Activated CD8-positive, alpha-beta memory T cell treated with anti-CD3 and anti-CD28 coated beads for 4 hours (primary cell): Measurements from ENCODE around the gene KMT2B.
A peak's percentile ranks its signal among the peaks of the same experiment; 100 is the strongest.
"Not testable (repeated sequence)": the region's sequence is repeated elsewhere in the genome, so short reads cannot be mapped to it uniquely, and the experiment has no call there.

Source experiments
- DNase-seq, 2 donors: peaks; one replicate each; pipeline ENCODE4 v3.0.0-alpha.2; 2020; ENCODE audit warnings: low read depth in 2 of 2

KMT2B gene, protein sequence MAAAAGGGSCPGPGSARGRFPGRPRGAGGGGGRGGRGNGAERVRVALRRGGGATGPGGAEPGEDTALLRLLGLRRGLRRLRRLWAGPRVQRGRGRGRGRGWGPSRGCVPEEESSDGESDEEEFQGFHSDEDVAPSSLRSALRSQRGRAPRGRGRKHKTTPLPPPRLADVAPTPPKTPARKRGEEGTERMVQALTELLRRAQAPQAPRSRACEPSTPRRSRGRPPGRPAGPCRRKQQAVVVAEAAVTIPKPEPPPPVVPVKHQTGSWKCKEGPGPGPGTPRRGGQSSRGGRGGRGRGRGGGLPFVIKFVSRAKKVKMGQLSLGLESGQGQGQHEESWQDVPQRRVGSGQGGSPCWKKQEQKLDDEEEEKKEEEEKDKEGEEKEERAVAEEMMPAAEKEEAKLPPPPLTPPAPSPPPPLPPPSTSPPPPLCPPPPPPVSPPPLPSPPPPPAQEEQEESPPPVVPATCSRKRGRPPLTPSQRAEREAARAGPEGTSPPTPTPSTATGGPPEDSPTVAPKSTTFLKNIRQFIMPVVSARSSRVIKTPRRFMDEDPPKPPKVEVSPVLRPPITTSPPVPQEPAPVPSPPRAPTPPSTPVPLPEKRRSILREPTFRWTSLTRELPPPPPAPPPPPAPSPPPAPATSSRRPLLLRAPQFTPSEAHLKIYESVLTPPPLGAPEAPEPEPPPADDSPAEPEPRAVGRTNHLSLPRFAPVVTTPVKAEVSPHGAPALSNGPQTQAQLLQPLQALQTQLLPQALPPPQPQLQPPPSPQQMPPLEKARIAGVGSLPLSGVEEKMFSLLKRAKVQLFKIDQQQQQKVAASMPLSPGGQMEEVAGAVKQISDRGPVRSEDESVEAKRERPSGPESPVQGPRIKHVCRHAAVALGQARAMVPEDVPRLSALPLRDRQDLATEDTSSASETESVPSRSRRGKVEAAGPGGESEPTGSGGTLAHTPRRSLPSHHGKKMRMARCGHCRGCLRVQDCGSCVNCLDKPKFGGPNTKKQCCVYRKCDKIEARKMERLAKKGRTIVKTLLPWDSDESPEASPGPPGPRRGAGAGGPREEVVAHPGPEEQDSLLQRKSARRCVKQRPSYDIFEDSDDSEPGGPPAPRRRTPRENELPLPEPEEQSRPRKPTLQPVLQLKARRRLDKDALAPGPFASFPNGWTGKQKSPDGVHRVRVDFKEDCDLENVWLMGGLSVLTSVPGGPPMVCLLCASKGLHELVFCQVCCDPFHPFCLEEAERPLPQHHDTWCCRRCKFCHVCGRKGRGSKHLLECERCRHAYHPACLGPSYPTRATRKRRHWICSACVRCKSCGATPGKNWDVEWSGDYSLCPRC (N-terminal part only)

DNA sequence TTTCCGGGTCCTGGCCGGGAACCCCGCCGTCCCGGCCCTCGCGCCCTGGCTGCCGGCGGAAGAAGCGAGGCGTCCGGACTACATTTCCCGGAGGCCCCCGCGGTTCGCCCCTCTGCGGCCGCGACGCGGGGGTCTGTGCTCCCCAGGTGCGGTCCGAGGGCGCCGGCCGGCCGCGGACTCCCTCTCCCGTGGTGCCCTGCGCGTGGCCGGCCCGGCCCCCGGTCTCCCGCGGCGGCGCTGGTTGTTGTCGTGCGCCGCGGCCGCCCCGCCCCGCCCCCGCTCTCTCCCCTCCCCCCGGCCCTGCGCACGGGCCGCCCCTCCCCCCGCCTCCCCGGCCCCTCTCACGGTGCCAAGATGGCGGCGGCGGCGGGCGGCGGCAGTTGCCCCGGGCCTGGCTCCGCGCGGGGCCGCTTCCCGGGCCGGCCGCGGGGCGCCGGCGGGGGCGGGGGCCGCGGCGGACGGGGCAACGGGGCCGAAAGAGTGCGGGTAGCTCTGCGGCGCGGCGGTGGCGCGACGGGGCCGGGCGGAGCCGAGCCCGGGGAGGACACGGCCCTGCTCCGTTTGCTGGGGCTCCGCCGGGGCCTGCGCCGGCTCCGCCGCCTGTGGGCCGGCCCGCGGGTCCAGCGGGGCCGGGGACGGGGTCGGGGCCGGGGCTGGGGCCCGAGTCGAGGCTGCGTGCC, at the start of gene KMT2B:
Gene KMT2B, plus strand, starts transcription at position 339 of the 680 bp plus-strand sequence. Its CDS starts 16 bp downstream, at position 355.
- DNase-seq: no peak

DNA sequence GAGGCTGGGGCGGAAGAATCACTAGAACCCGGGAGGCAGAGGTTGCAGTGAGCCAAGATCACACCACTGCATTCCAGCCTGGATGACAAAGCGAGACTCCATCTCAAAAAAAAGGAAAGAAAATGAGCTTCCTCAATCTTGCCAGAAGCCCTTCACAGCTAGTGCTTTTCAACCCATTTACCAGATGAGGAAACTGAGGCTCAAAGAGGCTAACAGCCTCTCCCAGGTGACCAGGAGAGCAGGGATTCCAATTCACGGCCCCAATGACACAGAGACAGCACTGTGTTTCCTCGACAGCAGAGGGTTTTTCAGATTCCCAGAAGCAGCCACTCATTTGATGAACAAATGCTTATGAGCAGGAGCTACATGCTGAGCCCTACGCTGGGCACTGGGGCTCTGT, 48.2 kb upstream of the KMT2B start:
- no peak for DNase-seq

DNA sequence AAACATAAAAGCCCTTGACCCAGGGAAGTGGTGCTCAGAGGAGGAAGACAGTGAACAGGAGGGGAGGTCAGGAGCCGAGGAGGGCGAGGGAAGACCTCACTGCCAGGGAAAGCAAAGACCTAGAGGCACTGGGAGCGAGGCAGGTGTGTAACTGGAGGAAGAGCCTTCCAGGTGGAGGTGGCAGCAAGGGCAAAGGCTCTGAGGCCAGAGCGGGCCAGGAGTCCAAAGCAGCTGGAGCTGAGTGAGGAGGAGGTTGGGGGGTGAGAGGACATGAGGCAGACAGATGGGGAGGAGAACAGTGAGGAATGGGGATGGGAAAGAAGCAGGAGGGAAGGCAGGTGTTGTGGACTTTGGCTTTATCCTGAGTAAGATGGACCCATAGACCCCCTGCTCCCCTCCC, 47.8 kb upstream of the KMT2B start:
- DNase-seq: no peak

DNA sequence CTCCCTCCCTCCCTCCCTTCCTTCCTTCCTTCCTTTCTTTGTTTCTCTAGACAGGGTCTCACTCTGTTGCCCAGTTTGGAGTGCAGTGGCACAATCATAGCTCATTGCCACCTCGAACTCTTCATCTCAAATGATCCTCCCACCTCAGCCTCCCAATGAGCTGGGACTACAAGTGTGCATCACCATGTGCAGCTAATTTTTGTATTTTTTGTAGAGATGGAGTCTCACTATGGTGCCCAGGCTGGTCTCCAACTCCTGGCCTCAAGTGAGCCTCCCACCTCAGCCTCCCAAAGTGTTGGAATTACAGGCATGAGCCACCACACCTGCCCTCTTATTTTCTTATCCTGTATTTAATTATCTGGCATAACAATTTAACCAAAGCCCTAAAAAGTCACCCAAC, 47.1 kb upstream of the KMT2B start:
- DNase-seq: no peak

DNA sequence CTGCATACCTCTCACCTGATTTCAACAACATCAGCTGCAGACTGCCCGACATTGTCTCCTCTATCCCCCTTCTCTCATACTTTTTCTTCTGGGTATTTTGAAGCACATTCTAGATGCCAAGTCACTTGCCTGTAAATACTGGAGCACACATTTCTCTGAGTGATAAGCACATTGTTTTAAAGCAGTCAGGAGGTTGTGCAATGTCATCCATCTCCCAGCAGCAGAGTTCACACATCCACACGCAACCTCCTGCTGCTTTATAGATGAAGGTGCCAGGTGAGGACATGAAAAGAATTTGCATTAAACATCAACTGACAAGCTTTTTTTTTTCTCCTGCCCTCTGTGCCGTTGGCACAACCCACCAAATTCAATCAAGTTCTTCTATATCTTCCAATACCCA, 46.0 kb upstream of the KMT2B start:
- DNase-seq: no peak

DNA sequence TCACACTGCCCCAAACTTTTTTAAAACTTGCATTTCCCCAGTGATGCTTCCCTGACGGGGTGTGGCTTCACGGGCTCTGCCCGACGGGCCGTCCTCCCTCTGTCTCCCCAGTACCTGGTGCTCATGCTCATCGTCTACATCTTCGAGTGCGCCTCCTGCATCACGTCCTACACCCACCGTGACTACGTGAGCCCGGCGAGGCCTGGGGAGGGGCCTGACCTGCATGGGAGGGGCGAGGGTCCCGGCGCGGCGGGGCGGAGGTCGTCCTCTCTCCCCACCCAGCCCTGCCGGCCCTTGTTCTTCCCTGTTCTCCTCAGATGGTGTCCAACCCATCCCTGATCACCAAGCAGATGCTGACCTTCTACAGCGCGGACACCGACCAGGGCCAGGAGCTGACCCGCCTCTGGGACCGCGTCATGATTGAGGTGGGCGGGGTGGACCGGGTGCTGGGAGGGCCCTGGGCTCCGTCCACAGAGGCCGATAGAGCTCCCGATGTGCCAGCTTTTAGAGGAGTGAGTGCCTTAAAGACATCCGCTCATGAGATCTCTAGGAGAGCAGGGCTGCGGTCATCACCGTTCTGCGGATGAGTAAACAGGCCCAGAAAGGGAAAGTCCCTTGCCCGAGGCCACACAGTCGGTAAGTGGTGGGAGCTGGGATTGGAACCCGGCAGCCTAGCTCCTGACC, 44.5 kb upstream of the KMT2B start:
- DNase-seq: peak in 1 of 2 donors; percentile 7

DNA sequence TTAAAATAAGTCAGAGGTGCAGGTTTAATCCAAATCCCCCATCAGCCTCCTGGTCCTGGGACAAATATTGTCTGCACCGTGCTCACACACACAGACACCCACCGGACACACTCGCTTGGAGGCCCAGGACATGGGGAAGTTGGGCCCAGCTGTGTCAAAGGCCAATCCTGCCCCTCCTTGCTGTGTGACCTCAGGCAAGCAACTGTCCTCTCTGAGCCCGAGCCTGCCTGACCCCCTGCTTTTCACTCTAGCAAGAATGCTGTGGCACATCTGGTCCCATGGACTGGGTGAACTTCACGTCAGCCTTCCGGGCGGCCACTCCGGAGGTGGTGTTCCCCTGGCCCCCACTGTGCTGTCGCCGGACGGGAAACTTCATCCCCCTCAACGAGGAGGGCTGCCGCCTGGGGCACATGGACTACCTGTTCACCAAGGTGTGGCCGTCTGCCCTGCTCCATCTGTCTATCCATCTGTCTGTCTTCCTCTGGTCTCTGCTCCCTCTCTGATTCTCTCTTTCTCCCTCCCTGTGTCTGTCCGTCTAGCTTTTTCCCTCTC, 42.1 kb upstream of the KMT2B start:
- no peak for DNase-seq

DNA sequence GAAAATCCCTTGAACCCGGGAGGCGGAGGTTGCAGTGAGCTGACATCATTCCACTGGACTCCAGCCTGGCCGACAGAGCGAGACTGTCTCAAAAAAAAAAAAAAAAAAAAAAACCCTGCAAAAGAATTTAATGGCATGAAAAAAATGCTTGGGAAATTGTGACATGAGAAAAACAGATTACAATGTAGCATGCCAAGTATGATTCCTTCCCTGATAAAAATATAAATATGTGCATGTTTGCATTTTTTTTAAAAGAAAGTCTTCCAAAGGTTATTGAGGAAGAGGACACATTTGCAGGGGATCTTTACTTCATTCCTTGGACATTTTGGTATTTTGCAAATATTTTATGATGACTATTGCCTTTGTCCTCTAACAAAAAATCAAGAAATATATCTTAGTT, 28.0 kb upstream of the KMT2B start:
- DNase-seq: no peak

DNA sequence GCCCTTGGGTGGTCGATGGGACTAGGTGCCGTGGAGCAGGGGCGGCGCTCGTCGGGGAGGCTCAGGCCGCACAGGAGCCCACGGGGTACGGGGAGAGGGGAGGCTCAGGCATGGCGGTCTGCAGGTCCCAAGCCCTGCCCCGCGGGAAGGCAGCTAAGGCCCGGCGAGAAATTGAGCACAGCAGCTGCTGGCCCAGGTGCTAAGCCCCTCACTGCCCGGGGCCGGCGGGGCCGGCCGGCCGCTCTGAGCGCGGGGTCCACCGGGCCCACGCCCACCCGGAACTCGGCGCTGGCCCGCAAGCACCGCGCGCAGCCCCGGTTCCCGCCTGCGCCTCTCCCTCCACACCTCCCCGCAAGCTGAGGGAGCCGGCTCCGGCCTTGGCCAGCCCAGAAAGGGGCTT, 26.7 kb upstream of the KMT2B start:
- not testable (repeated sequence) for DNase-seq

DNA sequence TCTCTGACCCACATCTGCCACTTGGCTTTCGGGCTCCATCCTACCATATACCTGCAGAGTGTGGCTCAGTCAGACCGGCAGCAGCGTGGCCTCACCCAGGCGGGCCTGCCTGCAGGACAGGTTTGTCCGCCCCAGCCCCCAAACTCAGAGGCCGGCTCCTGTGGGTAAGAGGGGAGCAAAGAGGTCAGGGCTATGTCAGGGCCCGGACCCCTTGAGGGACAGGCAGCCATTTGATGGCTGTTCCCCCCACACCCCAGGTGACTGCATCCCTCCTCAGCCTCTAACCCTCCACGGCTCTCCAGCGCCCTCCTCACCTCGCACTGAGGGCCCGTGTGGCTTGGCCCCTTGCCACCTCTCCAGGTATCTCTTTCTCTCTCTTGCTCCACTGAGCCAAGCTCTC, 25.8 kb upstream of the KMT2B start:
- no peak for DNase-seq

DNA sequence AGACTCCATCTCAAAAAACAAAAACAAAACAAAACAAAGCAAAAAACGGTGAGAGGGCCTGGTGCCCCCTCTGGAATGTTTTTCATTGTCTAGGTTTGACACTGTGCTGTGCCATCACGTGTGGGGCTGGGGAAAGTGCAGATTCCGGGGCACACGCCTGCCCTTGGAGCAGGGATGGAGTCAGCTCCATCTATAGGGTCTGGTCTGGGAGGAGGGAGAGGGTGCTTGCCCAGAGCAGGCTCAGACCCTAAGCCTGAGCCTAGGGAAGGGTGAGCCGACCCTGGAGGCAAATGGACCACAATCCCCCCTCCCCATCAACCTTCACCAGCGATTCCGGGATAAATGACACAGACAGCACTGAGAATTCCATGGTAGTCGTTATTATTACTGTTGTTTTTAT, 24.4 kb upstream of the KMT2B start:
- no peak for DNase-seq

DNA sequence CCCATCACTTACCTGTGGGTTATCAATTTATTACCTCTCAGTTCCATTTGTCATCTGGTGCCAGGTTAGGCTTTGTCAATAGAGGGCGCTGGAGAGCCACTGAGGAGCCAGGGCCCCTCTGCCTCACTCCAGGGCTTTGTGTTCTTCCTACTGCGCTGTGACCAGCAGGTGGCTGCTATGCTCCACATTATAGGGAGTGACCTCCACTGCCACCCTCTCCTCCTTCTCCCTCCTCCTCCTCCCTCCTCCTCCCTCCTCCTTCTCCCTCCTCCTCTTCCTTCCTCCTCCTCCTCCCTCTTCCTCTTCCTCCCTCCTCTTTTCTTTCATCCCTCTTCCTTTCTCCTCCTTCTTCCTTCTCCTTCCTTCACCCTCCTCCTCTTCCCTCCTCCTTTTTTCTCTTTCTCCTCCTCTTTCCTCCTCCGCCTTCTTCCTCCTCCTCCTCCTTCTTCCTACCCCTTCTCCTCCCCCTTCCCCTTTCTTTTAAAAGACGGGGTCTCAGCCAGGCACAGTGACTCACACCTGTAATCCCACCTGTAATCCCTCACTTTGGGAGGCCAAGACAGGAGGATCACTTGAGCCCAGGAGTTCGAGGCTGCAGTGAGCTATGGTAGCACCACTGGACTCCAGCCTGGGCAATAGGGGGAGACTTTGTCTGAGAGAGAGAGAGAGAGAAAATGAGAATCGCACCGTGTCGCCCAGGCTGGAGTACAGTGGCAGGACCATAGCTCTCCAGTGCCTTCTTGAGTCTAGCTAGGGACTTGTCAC, 23.8 kb upstream of the KMT2B start:
- DNase-seq: peak; percentile 80 to 84

DNA sequence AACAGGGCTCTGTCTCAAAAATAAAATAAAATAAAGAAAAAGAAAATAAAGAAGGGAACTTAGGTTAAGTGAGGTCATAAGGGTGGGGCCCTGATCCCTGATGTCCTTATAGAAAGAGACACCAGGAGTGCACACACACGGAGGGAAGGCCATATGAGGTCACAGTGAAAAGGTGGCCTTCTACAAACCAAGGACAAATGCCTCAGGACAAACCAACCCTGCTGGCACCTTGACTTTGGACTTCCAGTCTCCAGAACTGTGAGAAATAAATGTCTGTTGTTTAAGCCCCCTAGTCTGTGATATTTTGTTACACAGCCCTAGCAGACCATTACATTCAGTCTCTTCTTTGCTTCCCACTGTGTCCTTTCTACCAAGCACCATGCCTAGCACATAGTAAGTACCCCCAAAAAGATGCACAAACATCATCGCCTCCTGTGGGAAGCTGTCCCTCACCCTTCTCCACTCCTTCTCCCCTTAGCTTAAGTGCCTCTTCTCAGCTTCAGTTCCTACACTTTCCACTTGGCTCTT, 21.8 kb upstream of the KMT2B start:
- no peak for DNase-seq

DNA sequence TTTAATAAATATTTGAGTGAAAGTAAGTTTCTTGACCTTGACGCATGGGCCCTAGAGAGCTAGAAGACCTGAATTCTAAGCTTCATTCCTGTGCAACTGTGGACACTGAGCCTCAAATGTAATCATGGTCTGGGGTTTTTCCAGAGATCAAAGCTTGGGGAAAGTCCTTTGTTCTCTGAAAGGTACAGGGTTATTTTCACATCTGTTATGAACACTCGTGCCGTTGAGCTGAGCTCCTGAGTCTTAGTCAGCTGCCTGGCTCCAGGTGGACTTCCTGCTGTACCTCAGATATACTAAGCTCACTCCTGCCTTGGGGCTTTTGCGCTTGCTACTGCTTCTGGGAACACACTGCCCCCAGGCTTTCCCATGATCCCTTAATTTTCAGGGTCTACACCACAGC, 21.0 kb upstream of the KMT2B start:
- no peak for DNase-seq

DNA sequence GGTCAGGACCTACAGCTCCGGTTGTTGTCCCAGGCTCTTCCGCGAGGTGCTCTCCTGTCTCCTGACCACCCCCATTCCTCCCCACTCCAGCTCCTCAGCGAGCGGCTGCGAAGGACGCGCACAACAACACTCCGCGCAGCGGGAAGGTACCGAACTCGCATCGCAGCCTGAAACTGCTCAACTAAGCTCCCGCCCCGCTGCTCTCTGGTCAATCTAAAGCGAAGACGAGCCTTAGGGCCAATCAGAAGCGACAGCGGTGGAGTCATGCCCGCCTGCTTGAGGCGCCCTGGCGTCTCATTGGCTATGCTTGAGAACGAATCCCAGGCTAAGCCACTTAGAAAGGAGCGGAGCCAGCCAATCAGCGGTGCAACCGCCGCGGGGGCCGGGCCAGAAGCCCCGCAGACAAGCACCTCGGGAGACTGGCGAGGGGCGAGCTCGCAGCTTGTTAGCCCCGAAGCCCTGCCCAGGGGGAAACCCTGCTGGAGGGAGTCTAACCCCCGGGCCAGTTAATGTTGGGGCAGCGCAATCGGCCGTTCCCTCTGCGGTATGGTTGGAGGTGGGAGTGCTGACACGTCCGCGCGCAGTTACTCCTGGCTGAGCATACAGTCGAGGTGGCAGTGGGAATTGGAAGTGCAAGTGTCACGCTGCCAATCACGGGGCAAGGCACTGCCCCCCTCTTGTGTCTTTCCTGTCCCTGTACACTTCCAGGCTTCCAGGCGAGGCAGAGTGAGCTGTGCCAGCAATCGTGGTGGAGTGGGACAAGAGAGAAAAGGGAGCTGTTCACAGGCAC, 15.4 kb upstream of the KMT2B start:
- peak; percentile 85 to 90 for DNase-seq

DNA sequence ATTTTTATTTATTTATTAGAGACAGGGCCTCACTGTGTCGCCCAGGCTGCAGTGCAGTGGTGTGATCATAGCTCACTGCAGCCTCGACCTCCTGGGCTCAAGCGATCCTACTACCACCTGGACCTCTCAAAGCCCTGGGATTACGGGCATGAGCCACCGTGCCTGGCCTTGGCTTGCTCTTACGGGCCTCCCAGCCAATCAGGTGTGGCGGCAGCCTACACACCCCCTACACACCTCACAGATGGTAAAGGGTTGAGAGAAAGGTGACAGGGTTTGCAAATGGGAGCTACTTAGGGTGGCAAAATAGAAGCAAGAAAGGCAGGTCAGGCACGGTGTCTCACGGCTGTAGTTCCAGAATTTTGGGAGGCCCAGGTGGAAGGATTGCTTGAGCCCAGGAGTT, 14.5 kb upstream of the KMT2B start:
- no peak for DNase-seq

DNA sequence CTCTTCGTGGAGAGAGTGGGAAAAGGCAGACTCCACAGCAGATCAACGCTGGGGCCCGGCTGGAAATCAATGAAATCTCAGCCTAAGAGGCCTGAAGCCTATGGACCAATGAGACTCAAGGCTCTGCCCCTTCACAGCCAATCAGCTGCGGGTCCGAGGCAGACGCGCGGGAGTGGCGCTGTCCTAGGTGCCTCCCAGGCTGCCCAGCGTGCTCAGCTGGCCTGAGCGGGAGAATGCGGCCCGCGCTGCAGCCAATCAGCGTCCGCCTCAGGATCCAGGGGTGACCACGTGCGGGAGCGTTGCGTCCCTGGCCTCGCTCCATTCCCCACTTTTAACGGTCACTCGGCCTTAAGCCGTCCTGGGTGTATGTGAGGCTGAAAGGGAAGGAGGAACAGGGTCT, 13.6 kb upstream of the KMT2B start, which contains the start of gene ZBTB32:
Gene ZBTB32, plus strand, starts transcription at position 341 of the 400 bp plus-strand sequence. CDS start 10,069 bp downstream, outside the sequence.
- DNase-seq: no peak

DNA sequence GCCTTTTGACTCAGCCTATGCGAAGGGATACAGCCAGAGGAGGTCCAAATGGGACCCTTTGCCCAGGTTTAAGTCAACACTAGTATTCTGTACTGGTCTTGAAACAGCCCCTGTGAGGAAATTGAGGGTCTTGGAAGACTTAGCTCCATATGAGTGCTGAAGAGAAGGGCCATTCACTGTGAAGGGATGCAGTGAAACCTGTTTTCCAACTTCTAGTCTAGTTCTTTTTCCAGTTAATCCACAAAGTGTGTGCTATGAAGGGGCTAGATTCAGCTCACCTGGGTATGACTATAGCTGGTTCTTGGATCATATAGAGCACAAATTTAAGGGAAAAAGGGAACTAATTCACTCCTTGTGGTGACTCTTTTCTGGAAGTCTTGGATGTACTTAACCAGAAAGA, 9.4 kb upstream of the KMT2B start:
- no peak for DNase-seq
